ENCODE results near the gene TTC23.
A peak's percentile ranks its signal among the peaks of the same experiment; 100 is the strongest.

The TTC23 gene

DNA sequence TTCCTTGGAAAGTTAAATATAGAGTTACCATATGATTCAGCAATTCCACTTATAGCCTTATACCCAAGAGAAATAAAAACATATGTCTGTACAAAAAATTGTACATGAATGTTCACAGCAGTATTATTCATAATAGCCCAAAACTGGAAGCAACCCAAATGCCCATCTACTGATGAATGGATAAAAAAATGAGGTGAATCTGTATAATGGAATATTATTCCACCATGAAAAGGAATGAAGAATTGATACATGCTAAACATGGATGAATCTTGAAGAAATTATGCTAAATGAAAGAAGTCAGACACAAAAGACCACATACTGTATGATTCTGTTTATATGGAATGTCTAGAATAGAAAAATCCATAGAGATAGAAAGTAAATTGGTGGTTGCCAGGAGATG, 61.4 kb downstream of the TTC23 start:
- H3K9ac ChIP-seq (ENCODE audit: low read length): no peak overlapping the region
- H3K36me3 ChIP-seq (ENCODE audit: insufficient read depth, low read length): peaks cover 7% of the 10 kb centered on the region
- no peak overlapping the region for H3K27ac ChIP-seq (ENCODE audit: low read depth, low read length)
- H3K4me3 ChIP-seq (ENCODE audit: low read depth in 1 of 2, low read length in 2 of 2): no peak overlapping the region
- H3K9me3 ChIP-seq (ENCODE audit: low read length): no peaks in the 10 kb centered on the region
- H3K27me3 ChIP-seq (ENCODE audit: control insufficient read depth in 1 of 2, insufficient read depth in 2 of 2, low read length in 2 of 2): no peaks in the 10 kb centered on the region
- H3K4me1 ChIP-seq (ENCODE audit: insufficient read depth, low read length): peaks cover 9% of the 10 kb centered on the region

DNA sequence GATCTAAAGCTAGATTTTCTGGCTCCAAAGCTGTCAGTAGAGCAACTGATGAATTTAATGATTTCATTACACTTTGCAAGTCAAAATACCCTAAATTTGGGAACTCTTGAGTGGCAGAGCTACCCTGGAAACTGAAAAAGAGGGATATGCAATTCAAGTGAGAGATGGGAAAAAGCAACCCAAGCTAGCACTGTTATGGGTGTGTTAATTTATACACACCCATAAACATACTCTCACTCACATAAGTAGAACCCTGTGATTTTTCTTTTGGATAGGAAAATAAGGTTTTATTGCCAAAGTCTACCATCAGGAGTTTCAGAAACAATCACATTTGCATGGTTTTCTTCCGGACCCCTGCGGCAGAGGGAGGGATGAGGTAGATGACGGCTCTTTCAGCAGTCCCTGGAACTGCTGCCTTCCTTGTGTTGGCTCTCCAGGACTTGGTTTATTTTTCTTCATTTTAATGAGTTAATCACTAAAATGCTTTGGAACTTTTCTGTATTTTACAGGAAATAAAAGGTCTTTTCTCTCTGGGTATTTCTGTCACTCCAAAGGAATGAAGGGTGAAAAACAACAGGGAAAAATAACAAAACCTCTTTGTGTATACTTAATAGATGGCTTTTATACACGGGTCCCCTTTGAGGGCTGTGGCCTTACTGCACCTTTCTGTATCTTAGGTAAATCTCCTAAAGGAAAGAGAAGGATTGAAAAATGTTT, 63.8 kb downstream of the TTC23 start:
- H3K4me3 ChIP-seq (ENCODE audit: low read depth in 1 of 2, low read length in 2 of 2): no peak overlapping the region
- H3K27ac ChIP-seq (ENCODE audit: low read depth, low read length): peak overlapping the region; percentile 48
- no peak overlapping the region for H3K9ac ChIP-seq (ENCODE audit: low read length)
- H3K9me3 ChIP-seq (ENCODE audit: low read length): no peaks in the 10 kb centered on the region
- H3K36me3 ChIP-seq (ENCODE audit: insufficient read depth, low read length): no peaks in the 10 kb centered on the region
- no peaks in the 10 kb centered on the region for H3K27me3 ChIP-seq (ENCODE audit: control insufficient read depth in 1 of 2, insufficient read depth in 2 of 2, low read length in 2 of 2)
- peaks cover 29% of the 10 kb centered on the region for H3K4me1 ChIP-seq (ENCODE audit: insufficient read depth, low read length)

DNA sequence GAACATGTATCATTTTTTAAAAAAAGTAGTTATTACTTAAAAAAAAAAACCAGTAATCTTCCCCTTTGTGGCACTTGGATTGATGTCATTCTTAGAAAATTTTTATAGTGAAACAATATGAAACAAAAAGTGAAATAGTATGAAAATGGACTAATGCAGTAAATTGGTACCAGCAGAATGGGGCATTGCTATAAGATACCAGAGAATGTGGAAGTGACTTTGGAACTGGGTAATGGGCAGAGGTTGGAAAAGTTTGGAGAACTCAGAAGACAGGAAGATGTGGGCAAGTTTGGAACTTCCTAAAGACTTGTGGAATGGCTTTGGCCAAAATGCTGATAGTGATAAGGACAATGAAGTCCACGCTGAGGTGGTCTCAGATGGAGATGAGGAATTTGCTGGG, 66.6 kb downstream of the TTC23 start:
- H3K4me3 ChIP-seq (ENCODE audit: low read depth in 1 of 2, low read length in 2 of 2): no peak overlapping the region
- H3K36me3 ChIP-seq (ENCODE audit: insufficient read depth, low read length): no peaks in the 10 kb centered on the region
- H3K27me3 ChIP-seq (ENCODE audit: control insufficient read depth in 1 of 2, insufficient read depth in 2 of 2, low read length in 2 of 2): no peaks in the 10 kb centered on the region
- H3K4me1 ChIP-seq (ENCODE audit: insufficient read depth, low read length): peaks cover 45% of the 10 kb centered on the region
- H3K9me3 ChIP-seq (ENCODE audit: low read length): no peaks in the 10 kb centered on the region
- no peak overlapping the region for H3K27ac ChIP-seq (ENCODE audit: low read depth, low read length)
- H3K9ac ChIP-seq (ENCODE audit: low read length): no peak overlapping the region

DNA sequence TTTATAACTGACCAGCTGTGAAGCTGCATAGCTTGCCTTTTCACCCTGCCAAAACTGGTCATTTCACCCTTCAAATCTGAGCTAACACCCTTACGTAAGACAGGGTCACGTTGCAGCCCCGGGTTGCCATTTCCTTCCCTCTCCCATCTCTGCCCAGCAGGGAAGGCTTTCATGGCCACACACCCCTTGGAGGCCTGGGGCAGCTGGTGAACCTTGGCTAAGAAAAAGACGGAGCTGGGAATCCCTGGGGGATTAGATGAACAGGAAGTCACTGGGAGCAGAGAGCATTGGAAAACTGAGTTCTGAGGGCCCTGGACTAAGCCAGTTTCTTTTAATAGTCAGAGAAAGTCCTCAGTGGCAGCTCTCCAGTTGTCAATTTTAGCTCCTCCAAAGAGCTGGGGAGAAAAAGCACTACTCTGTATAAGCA, 67.8 kb downstream of the TTC23 start:
- Histone ChIP-seq H3K27me3 (ENCODE audit: control insufficient read depth in 1 of 2, insufficient read depth in 2 of 2, low read length in 2 of 2) (no peaks in the 10 kb centered on the region), H3K36me3 (ENCODE audit: insufficient read depth, low read length) (no peaks in the 10 kb centered on the region), H3K4me1 (ENCODE audit: insufficient read depth, low read length) (peaks cover 54% of the 10 kb centered on the region), H3K9ac (ENCODE audit: low read length) (no peak overlapping the region), H3K4me3 (ENCODE audit: low read depth in 1 of 2, low read length in 2 of 2) (peak overlapping the region in 1 of 2 donors; percentile 22), H3K27ac (ENCODE audit: low read depth, low read length) (peak overlapping the region; percentile 39), H3K9me3 (ENCODE audit: low read length) (no peaks in the 10 kb centered on the region)

DNA sequence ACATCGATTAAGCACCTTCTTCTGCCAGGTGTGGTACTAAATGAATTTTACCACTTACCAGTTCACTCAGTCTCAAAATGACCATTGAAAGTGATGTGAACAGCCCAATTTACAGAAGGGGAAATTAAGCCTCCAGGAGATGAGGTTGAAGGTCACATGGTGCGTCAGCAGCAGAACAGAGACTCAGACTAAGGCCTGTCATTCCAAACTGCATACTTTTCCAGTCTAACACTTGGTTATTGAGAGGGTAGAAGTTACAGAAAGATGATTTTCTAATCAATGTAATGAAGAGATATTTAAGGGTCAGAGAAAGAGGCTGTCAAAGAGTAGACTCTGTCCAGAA, 68.4 kb downstream of the TTC23 start:
- peaks cover 57% of the 10 kb centered on the region for H3K4me1 ChIP-seq (ENCODE audit: insufficient read depth, low read length)
- H3K36me3 ChIP-seq (ENCODE audit: insufficient read depth, low read length): no peaks in the 10 kb centered on the region
- H3K9me3 ChIP-seq (ENCODE audit: low read length): no peaks in the 10 kb centered on the region
- H3K4me3 ChIP-seq (ENCODE audit: low read depth in 1 of 2, low read length in 2 of 2): no peak overlapping the region
- H3K27ac ChIP-seq (ENCODE audit: low read depth, low read length): peak overlapping the region; percentile 39
- H3K27me3 ChIP-seq (ENCODE audit: control insufficient read depth in 1 of 2, insufficient read depth in 2 of 2, low read length in 2 of 2): no peaks in the 10 kb centered on the region
- no peak overlapping the region for H3K9ac ChIP-seq (ENCODE audit: low read length)

DNA sequence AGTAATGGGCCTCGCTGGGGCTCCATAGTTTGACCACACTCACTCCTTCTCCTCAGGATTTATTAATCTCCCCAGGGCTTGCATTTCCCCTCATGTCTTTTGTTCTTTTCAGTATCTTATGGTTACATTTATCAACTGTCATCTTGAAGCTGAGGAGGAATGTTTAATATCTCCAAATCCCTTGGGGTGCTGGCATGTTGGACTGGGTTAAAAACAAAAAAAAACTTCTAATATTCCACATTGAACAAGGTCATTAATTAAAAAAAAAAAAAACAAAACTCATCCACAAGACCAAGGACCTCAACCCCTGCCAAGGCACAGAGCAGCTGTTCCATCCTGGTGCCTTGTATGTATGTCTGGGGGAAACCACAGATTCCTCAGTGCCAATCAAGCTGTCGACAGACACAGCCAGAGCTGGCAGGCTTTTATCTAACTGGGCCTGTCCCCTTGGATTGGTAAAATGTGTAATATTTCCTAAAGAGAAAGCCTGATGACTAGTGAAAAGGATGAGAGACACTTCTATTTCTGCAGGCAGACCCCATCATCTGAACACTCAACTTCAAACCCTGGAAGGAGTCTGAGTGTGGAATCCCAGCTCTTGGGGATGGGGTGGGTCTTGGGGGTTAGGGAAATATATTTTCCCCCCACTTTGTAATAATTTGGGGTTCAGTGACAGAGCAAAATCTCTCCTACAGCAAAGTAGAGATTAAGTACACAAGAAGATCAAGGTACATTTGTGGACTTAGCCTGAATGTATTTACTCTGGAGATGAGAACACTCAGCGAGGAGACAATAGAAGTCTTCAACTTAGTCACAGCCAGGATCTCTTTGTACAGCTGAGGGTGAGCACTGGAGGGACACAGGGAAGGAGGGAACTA, 69.1 kb downstream of the TTC23 start:
- Histone ChIP-seq H3K27me3 (ENCODE audit: control insufficient read depth in 1 of 2, insufficient read depth in 2 of 2, low read length in 2 of 2) (no peaks in the 10 kb centered on the region), H3K4me1 (ENCODE audit: insufficient read depth, low read length) (peaks cover 58% of the 10 kb centered on the region), H3K9me3 (ENCODE audit: low read length) (no peaks in the 10 kb centered on the region), H3K27ac (ENCODE audit: low read depth, low read length) (peak overlapping the region; percentile 39), H3K36me3 (ENCODE audit: insufficient read depth, low read length) (no peaks in the 10 kb centered on the region), H3K9ac (ENCODE audit: low read length) (no peak overlapping the region), H3K4me3 (ENCODE audit: low read depth in 1 of 2, low read length in 2 of 2) (no peak overlapping the region)

DNA sequence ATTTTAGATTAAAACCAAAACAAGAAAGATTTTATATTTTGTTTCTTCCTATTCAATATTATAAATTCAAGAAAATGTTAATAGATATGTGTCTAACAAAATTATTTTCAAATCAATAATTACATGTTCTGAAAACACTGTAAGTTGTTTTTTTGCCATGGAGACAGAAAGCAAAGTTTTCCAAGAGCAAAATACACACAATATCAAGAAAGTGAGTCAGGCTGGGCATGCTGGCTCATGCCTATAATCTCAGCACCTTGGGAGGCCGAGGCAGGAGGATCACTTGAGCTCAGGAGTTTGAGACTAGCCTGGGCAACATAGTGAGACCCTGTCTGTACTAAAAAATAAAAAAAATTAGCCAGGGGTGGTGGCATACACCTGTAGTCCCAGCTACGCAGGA, 71.7 kb downstream of the TTC23 start:
- H3K27ac ChIP-seq (ENCODE audit: low read depth, low read length): peak overlapping the region; percentile 96
- no peaks in the 10 kb centered on the region for H3K27me3 ChIP-seq (ENCODE audit: control insufficient read depth in 1 of 2, insufficient read depth in 2 of 2, low read length in 2 of 2)
- no peak overlapping the region for H3K4me3 ChIP-seq (ENCODE audit: low read depth in 1 of 2, low read length in 2 of 2)
- H3K9ac ChIP-seq (ENCODE audit: low read length): no peak overlapping the region
- peaks cover 75% of the 10 kb centered on the region for H3K4me1 ChIP-seq (ENCODE audit: insufficient read depth, low read length)
- H3K36me3 ChIP-seq (ENCODE audit: insufficient read depth, low read length): no peaks in the 10 kb centered on the region
- no peaks in the 10 kb centered on the region for H3K9me3 ChIP-seq (ENCODE audit: low read length)

DNA sequence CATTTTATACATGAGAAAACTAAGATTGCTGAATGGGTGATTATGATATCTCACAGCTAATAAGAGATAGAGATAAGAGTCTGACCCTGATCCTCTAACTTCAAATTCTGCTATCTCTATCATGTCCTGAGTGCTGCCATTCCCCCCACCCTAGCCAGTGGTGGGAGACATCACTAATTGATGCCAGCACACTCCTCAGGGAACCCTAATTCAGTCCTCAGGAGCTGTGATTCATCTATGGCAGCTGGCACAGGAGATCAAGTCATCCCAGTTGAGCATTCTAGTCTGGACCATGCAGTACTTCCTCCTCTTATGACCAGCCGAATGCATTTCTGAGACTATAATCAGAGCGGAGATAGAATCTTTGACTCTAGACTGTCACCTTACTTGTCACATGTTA, 72.6 kb downstream of the TTC23 start:
- Histone ChIP-seq H3K9ac (ENCODE audit: low read length) (no peak overlapping the region), H3K36me3 (ENCODE audit: insufficient read depth, low read length) (no peaks in the 10 kb centered on the region), H3K27me3 (ENCODE audit: control insufficient read depth in 1 of 2, insufficient read depth in 2 of 2, low read length in 2 of 2) (no peaks in the 10 kb centered on the region), H3K27ac (ENCODE audit: low read depth, low read length) (peak overlapping the region; percentile 96), H3K4me1 (ENCODE audit: insufficient read depth, low read length) (peaks cover 66% of the 10 kb centered on the region), H3K4me3 (ENCODE audit: low read depth in 1 of 2, low read length in 2 of 2) (no peak overlapping the region), H3K9me3 (ENCODE audit: low read length) (no peaks in the 10 kb centered on the region)

DNA sequence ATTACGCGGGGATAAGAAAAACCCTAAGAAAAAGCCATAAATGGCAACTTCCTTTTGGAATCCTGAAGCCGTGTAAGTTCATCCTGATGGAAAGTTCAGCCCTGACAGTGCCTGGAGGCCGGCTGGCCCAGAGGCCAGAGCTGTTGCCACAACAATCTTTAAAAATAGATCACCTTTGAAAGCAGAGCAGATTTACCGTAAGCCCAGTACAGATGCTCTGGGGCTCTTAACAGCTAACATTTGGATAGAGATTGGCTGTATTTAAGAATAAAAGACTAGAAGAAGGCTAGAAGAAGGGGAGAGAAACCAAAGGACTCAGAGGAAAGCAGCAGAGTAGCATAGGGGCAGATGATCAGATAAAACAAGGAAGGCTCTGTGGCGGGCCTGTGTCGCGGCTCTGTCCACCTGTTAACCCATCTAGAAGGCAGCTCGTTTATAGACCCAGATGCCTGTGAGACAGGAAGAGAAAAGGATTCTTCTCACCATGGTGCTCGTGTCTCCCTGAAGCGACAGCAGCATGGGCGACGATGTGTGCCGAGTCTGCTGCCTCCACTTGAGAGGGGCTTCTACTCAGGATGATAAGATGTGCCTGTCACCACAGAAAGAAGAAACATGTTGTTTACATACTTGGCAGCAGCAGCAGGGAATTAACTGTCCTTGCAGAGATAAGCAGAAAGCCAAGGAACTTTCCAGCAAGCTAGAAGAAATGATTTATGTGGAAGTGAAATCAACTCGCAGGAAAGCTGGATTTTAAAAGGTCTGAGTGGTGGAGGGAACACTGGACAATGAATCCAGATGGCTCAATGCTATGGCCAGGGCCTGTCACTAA, 74.6 kb downstream of the TTC23 start:
- H3K9ac ChIP-seq (ENCODE audit: low read length): peak overlapping the region; percentile 72
- H3K27ac ChIP-seq (ENCODE audit: low read depth, low read length): peak overlapping the region; percentile 96
- H3K9me3 ChIP-seq (ENCODE audit: low read length): no peaks in the 10 kb centered on the region
- no peaks in the 10 kb centered on the region for H3K27me3 ChIP-seq (ENCODE audit: control insufficient read depth in 1 of 2, insufficient read depth in 2 of 2, low read length in 2 of 2)
- H3K36me3 ChIP-seq (ENCODE audit: insufficient read depth, low read length): no peaks in the 10 kb centered on the region
- peaks cover 63% of the 10 kb centered on the region for H3K4me1 ChIP-seq (ENCODE audit: insufficient read depth, low read length)
- H3K4me3 ChIP-seq (ENCODE audit: low read depth in 1 of 2, low read length in 2 of 2): peak overlapping the region in 1 of 2 donors; percentile 3

DNA sequence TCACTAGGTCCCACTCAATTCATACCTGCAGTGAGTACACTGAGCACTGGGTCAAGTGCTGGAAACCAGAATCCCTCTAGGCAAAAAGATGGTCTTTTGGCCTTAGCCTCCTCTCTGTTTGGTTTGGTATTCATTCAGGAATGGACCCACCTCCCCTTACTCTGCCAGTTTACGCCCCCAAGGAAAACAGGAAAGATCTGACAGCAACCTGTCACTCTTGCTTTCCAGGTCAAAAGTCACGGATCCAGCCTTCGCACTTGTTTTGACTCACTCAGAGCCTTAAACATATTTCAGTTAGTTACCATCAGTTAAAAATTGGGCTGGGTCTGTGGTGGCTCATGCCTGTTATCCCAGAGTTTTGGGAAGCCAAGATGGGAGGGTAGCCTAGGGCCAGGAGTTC, 76.4 kb downstream of the TTC23 start:
- H3K9ac ChIP-seq (ENCODE audit: low read length): no peak overlapping the region
- peak overlapping the region; percentile 96 for H3K27ac ChIP-seq (ENCODE audit: low read depth, low read length)
- H3K4me3 ChIP-seq (ENCODE audit: low read depth in 1 of 2, low read length in 2 of 2): no peak overlapping the region
- H3K9me3 ChIP-seq (ENCODE audit: low read length): no peaks in the 10 kb centered on the region
- peaks cover 72% of the 10 kb centered on the region for H3K4me1 ChIP-seq (ENCODE audit: insufficient read depth, low read length)
- no peaks in the 10 kb centered on the region for H3K27me3 ChIP-seq (ENCODE audit: control insufficient read depth in 1 of 2, insufficient read depth in 2 of 2, low read length in 2 of 2)
- H3K36me3 ChIP-seq (ENCODE audit: insufficient read depth, low read length): no peaks in the 10 kb centered on the region

DNA sequence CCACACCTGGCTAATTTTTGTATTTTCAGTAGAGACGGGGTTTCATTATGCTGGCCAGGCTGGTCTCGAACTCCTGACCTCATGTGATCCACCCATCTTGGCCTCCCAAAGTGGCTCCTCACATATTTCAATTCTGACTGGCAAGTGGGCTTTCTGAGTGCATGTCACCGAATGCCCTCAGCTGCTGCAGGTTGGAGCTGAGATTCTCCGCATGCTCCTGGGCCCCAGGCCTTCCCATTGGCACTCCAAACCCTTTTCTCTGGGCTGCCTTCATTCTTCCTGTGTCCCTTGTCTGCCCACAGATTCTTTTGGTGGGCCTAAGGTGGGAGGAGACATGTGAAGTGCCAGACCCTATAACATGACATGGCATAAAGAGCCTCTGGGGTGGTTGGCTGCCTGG, 77.2 kb downstream of the TTC23 start:
- Histone ChIP-seq H3K4me3 (ENCODE audit: low read depth in 1 of 2, low read length in 2 of 2) (no peak overlapping the region), H3K9me3 (ENCODE audit: low read length) (no peaks in the 10 kb centered on the region), H3K36me3 (ENCODE audit: insufficient read depth, low read length) (no peaks in the 10 kb centered on the region), H3K4me1 (ENCODE audit: insufficient read depth, low read length) (peaks cover 78% of the 10 kb centered on the region), H3K9ac (ENCODE audit: low read length) (no peak overlapping the region), H3K27ac (ENCODE audit: low read depth, low read length) (peak overlapping the region; percentile 96), H3K27me3 (ENCODE audit: control insufficient read depth in 1 of 2, insufficient read depth in 2 of 2, low read length in 2 of 2) (no peaks in the 10 kb centered on the region)
